HepG2 (cell line): Measurements from ENCODE around the gene MRGPRE. TPM values are rescaled to one million over a fixed set of nuclear protein-coding genes. Genes with fewer than 3 reads are reported as not detected.

Experiments used
- ATAC-seq: fragments of 200-7000 bp; cut with Tn5 transposase; 3 replicates; pipeline ENCODE4 v1.9.1; 2020; ENCODE audit warnings: mild to moderate bottlenecking, moderate library complexity
- BruUV-seq: library from RNA; stranded (reverse); fragments of 400-500 nt; replicated peaks from 2 replicates; lab custom pipeline; 2021; lab: Mats Ljungman, UMichigan
- CTCF ChIA-PET: fragments of 300-600 bp; formaldehyde crosslinking; extraction: SDS; loops from one replicate; lab custom pipeline; 2021; ENCODE audit warnings: low total read pairs, inconsistent platforms, low intra/inter-chr PET ratio; lab: Yijun Ruan, JAX
- POLR2A ChIA-PET: fragments of 350-600 bp; sonication (Branson Sonifier 250); formaldehyde crosslinking; loops from one replicate; lab custom pipeline; 2020; ENCODE audit warnings: antibody characterized with exemption, inconsistent platforms; lab: Yijun Ruan, JAX
- DNase-seq: peaks from one replicate; pipeline ENCODE4 v3.0.0-alpha.2; 2015; ENCODE audit warnings: low spot score
- FAIRE-seq: peaks from 3 replicates; lab custom pipeline; 2011; peaks lifted over from hg19 to GRCh38; lab: Jason Lieb, UNC
- H2AFZ ChIP-seq: one replicate; pipeline ENCODE4 v1.6.1; 2011; ENCODE audit warnings: low read length, inconsistent platforms
- H3K27ac ChIP-seq: fragments of 300-600 bp; 3 replicates; pipeline ENCODE4 v1.8.0; 2011; ENCODE audit warnings: mixed run types, mild to moderate bottlenecking, mixed read lengths, low read length, inconsistent platforms; ENCODE audit not compliant: insufficient read depth; ENCODE audit errors: extremely low read length
- H3K27me3 ChIP-seq, 2 experiments: fragments of 200-600 bp in 1 of 2; 2 replicates in 1 of 2; 3 replicates in 1 of 2; pipeline versions ENCODE4 v1.6.0 to v1.8.0; 2011; ENCODE audit warnings: low read length in 2 of 2, mild to moderate bottlenecking in 2 of 2, moderate library complexity in 2 of 2, inconsistent platforms in 1 of 2; ENCODE audit not compliant: insufficient read depth in 2 of 2, control insufficient read depth in 1 of 2
- H3K36me3 ChIP-seq, 2 experiments: fragments of 200-600 bp in 1 of 2; replicated peaks in 1 of 2; 2 replicates in 1 of 2; 3 replicates in 1 of 2; pipeline versions ENCODE4 v1.5.1 to v1.8.0; 2011; ENCODE audit warnings: low read length in 2 of 2, inconsistent platforms in 1 of 2; ENCODE audit not compliant: insufficient read depth in 2 of 2, control insufficient read depth in 1 of 2
- H3K4me1 ChIP-seq: 2 replicates; pipeline ENCODE4 v1.5.1; 2012; ENCODE audit warnings: low read length, inconsistent platforms; ENCODE audit not compliant: insufficient read depth
- H3K4me2 ChIP-seq: 2 replicates; pipeline ENCODE4 v1.6.0; 2011; ENCODE audit warnings: low read depth, low read length, inconsistent platforms
- H3K4me3 ChIP-seq, 3 experiments: fragments of 200-600 bp in 1 of 3; sonication (generic), shearing (Covaris generic) in 1 of 3; replicated peaks in 1 of 3; 2 replicates each; pipeline ENCODE4 v1.5.1; 2011 to 2016; ENCODE audit warnings: low read length in 3 of 3, inconsistent platforms in 2 of 3, low read depth in 2 of 3, mild to moderate bottlenecking in 2 of 3, control low read depth in 1 of 3, mixed read lengths in 1 of 3; ENCODE audit not compliant: insufficient read depth in 1 of 3
- H3K79me2 ChIP-seq: one replicate; pipeline ENCODE4 v1.6.1; 2011; ENCODE audit warnings: low read length, inconsistent platforms; ENCODE audit not compliant: insufficient read depth
- H3K9ac ChIP-seq: 2 replicates; pipeline ENCODE4 v1.6.0; 2011; ENCODE audit warnings: mild to moderate bottlenecking, low read depth, low read length, inconsistent platforms; ENCODE audit not compliant: insufficient read depth
- H3K9me3 ChIP-seq: 2 replicates; pipeline ENCODE4 v1.5.1; 2012; ENCODE audit warnings: mild to moderate bottlenecking, low read length
- H4K20me1 ChIP-seq: 2 replicates; pipeline ENCODE4 v1.6.0; 2011; ENCODE audit warnings: inconsistent platforms, mild to moderate bottlenecking, low read length, moderate library complexity; ENCODE audit not compliant: insufficient read depth
- AGO1 ChIP-seq: fragments of 200-400 bp; formaldehyde crosslinking; IDR thresholded peaks from 2 replicates; pipeline ENCODE4 v1.6.1; 2017; ENCODE audit warnings: mild to moderate bottlenecking, low read depth, low read length, moderate library complexity; ENCODE audit not compliant: poor library complexity, severe bottlenecking
- ATAD3A ChIP-seq: sonication (generic); formaldehyde crosslinking; IDR thresholded peaks from 2 replicates; pipeline ENCODE4 v1.4.0; 2020; ENCODE audit warnings: missing genetic modification reagents
- CREM ChIP-seq, 2 experiments: sonication (generic) in 1 of 2; formaldehyde crosslinking in 1 of 2; IDR thresholded peaks; 2 replicates each; pipeline versions ENCODE4 v1.4.0 to v1.6.1; 2016 to 2020; ENCODE audit warnings: antibody characterized with exemption in 1 of 2, mild to moderate bottlenecking in 1 of 2, missing genetic modification reagents in 1 of 2
- HDAC2 ChIP-seq: sonication (generic); formaldehyde crosslinking; IDR thresholded peaks from 2 replicates; pipeline ENCODE4 v1.4.0; 2020; ENCODE audit warnings: missing genetic modification reagents
- NFIC ChIP-seq: IDR thresholded peaks from 2 replicates; pipeline ENCODE4 v1.6.1; 2012; ENCODE audit warnings: mild to moderate bottlenecking, low read length, inconsistent platforms
- TEF ChIP-seq: sonication (generic); formaldehyde crosslinking; IDR thresholded peaks from 2 replicates; pipeline ENCODE4 v1.5.0; 2020; ENCODE audit warnings: missing genetic modification reagents
- ZFAT ChIP-seq: sonication (generic); formaldehyde crosslinking; conservative IDR thresholded peaks from 2 replicates; pipeline ENCODE4 v1.8.1; 2023; ENCODE audit warnings: missing genetic modification reagents, inconsistent platforms
- WGBS: methylation state at CpG from one replicate; pipeline ENCODE4 v1.1.6; 2017; ENCODE audit warnings: low lambda C conversion rate; 5-methylcytosine and 5-hydroxymethylcytosine counted together
- in situ Hi-C: cut with HindIII; loops from 2 replicates; pipeline ENCODE4 v1.10.0; 2017; ENCODE audit warnings: low pct_unique_long_range_greater_than_20kb; ENCODE audit not compliant: extremely low pct_ligation_motif_present
- intact Hi-C: fragments of 100-400 bp; cut with micrococcal nuclease; formaldehyde crosslinking; loops from one replicate; pipeline ENCODE4 v1.10.0; 2022; ENCODE audit not compliant: unreplicated experiment
- polyA plus RNA-seq, 8 experiments: library from polyadenylated mRNA; depleted of rRNA in 3 of 8; stranded (reverse) in 7 of 8; unstranded in 1 of 8; fragments of >200 nt; fragmentation: Illumina TruSeq in 4 of 8; extraction: Trizol in 4 of 8; gene quantifications; 2 replicates each; pipeline versions ENCODE4 v1.2.1 to v1.2.3, GENCODE V29; 2011 to 2016; ENCODE audit warnings: low read depth in 4 of 8, missing spikeins in 1 of 8, mixed read lengths in 1 of 8; ENCODE audit not compliant: insufficient read depth in 1 of 8
- total RNA-seq, 5 experiments: library from RNA; depleted of rRNA; stranded (reverse); fragments of >200 nt; fragmentation: Illumina TruSeq; extraction: Trizol; gene quantifications; 2 replicates each; pipeline ENCODE4 v1.2.3, GENCODE V29; 2016; ENCODE audit warnings: low read depth in 1 of 5

MRGPRE gene
- total and polyA plus RNA-seq, 2 of the 13 experiments (the other 11 are each of a cell fraction or from before 2014, with no cell fraction given): not detected

- H3K4me2 ChIP-seq: no peak overlapping the region
- H3K36me3 ChIP-seq: no peaks in the 10 kb centered on the region
- H3K4me3 ChIP-seq: no peak overlapping the region
- H3K4me1 ChIP-seq: no peaks in the 10 kb centered on the region
- POLR2A ChIA-PET: no interaction called here
- no peaks in the 10 kb centered on the region for H3K79me2 ChIP-seq
- no peak overlapping the region for H3K9ac ChIP-seq
- no peak for FAIRE-seq
- no TSS peak for BruUV-seq
- ATAC-seq: no peak
- H3K9me3 ChIP-seq: no peaks in the 10 kb centered on the region
- no peak overlapping the region for H3K27ac ChIP-seq
- intact Hi-C loops (no loop called here), in situ Hi-C loops (no loop called here)
- H2AFZ ChIP-seq: no peak overlapping the region
- TF ChIP-seq CREM (IDR thresholded peaks at IDR 0.05) (no peak), CREM (CRISPR knock-in tag; IDR thresholded peaks at IDR 0.05) (no peak), ATAD3A (CRISPR knock-in tag) (no peak)
- DNase-seq: no peak
- peaks cover 2 to 5% of the 10 kb centered on the region in 2 experiments; a peak in 2 of 5 replicates for H3K27me3 ChIP-seq
- 2% methylated on average over 1 of the region's 1 CpG for WGBS
- CTCF ChIA-PET: no interaction called here
- H4K20me1 ChIP-seq: no peaks in the 10 kb centered on the region
Observed at GRCh38 chr11:3243880-3244279, 11.7 kb upstream of the MRGPRE start.

GRCh38 chr11:3237119-3237518 lies 4.9 kb upstream of the MRGPRE start:
- in situ Hi-C loops (no loop called here), intact Hi-C loops (no loop called here)
- ChIA-PET CTCF (no interaction called here), POLR2A (no interaction called here)
- Histone ChIP-seq H3K27ac (no peak overlapping the region), H4K20me1 (no peaks in the 10 kb centered on the region), H3K9ac (no peak overlapping the region), H3K4me3 (no peak overlapping the region), H3K79me2 (no peaks in the 10 kb centered on the region), H3K27me3 (peaks cover 7 to 28% of the 10 kb centered on the region in 2 experiments; a peak in 4 of 5 replicates), H3K36me3 (no peaks in the 10 kb centered on the region), H3K4me2 (no peak overlapping the region), H2AFZ (no peak overlapping the region), H3K4me1 (no peaks in the 10 kb centered on the region), H3K9me3 (no peaks in the 10 kb centered on the region)
- no peak for FAIRE-seq
- ATAC-seq: no peak
- no peak for DNase-seq
- no TSS peak for BruUV-seq
- WGBS: 0% methylated on average over 2 of the region's 2 CpGs
- TF ChIP-seq HDAC2 (CRISPR knock-in tag): no peak
- no peak for TF ChIP-seq AGO1
- TF ChIP-seq ZFAT (CRISPR knock-in tag): no peak
- no peak for TF ChIP-seq TEF (CRISPR knock-in tag)
- TF ChIP-seq NFIC: no peak
